ENCODE data around the gene RHO. TPM values are rescaled to one million over a fixed set of nuclear protein-coding genes. Genes with fewer than 3 reads are reported as not detected.
"Not testable (repeated sequence)": the region's sequence is repeated elsewhere in the genome, so short reads cannot be mapped to it uniquely, and the experiment has no call there.

The RHO gene
- total RNA-seq, 3 donors from 2014 or later, result not detected

GRCh38 chr3:129514110-129514509 lies 14.3 kb upstream of the RHO start:
- no peak for DNase-seq
- H3K4me1 ChIP-seq (ENCODE audit: low read depth), result no peaks in the 10 kb centered on the region
- H3K4me3 ChIP-seq, result no peak overlapping the region
- ATAC-seq, result no peak
- H3K36me3 ChIP-seq (ENCODE audit: low read depth), result no peaks in the 10 kb centered on the region
- H3K9me3 ChIP-seq, result no peaks in the 10 kb centered on the region
- no peak for TF ChIP-seq CTCF (IDR thresholded peaks at IDR 0.05)
- intact Hi-C loops (cut with DNase I, micrococcal nuclease), result no loop called here

GRCh38 chr3:129514563-129514962 lies 13.9 kb upstream of the RHO start:
- no peak for TF ChIP-seq CTCF (IDR thresholded peaks at IDR 0.05)
- ATAC-seq (no peak), DNase-seq (no peak)
- Histone ChIP-seq H3K9me3 (no peaks in the 10 kb centered on the region), H3K4me1 (ENCODE audit: low read depth) (no peaks in the 10 kb centered on the region), H3K4me3 (no peak overlapping the region), H3K36me3 (ENCODE audit: low read depth) (no peaks in the 10 kb centered on the region)
- intact Hi-C loops (cut with DNase I, micrococcal nuclease), result no loop called here

- H3K9me3 ChIP-seq; DNase-seq; intact Hi-C loops (cut with DNase I, micrococcal nuclease); H3K4me1 ChIP-seq (ENCODE audit: low read depth); H3K36me3 ChIP-seq (ENCODE audit: low read depth); H3K4me3 ChIP-seq; ATAC-seq: not testable (repeated sequence)
Observed at GRCh38 chr3:129515108-129515820, 13.2 kb upstream of the RHO start.

GRCh38 chr3:129515821-129516432 lies 12.5 kb upstream of the RHO start:
- ATAC-seq; DNase-seq; intact Hi-C loops (cut with DNase I, micrococcal nuclease); H3K4me1 ChIP-seq (ENCODE audit: low read depth); H3K4me3 ChIP-seq; H3K36me3 ChIP-seq (ENCODE audit: low read depth); H3K9me3 ChIP-seq: not testable (repeated sequence)

GRCh38 chr3:129517516-129517915 lies 10.9 kb upstream of the RHO start:
- intact Hi-C loops (cut with DNase I, micrococcal nuclease), result no loop called here
- DNase-seq (no peak), ATAC-seq (no peak)
- no peaks in the 10 kb centered on the region for H3K4me1 ChIP-seq (ENCODE audit: low read depth)
- H3K9me3 ChIP-seq, result no peaks in the 10 kb centered on the region
- no peak overlapping the region for H3K4me3 ChIP-seq
- TF ChIP-seq CTCF (IDR thresholded peaks at IDR 0.05), result no peak
- H3K36me3 ChIP-seq (ENCODE audit: low read depth), result no peaks in the 10 kb centered on the region

- H3K4me1 ChIP-seq (ENCODE audit: low read depth), result no peaks in the 10 kb centered on the region
- no peaks in the 10 kb centered on the region for H3K36me3 ChIP-seq (ENCODE audit: low read depth)
- H3K9me3 ChIP-seq, result no peaks in the 10 kb centered on the region
- no peak for DNase-seq
- H3K4me3 ChIP-seq, result no peak overlapping the region
- intact Hi-C loops (cut with DNase I, micrococcal nuclease), result no loop called here
- TF ChIP-seq CTCF (IDR thresholded peaks at IDR 0.05), result no peak
- ATAC-seq, result no peak
Observed at GRCh38 chr3:129518038-129518561, 10.3 kb upstream of the RHO start.

All from mucosa of descending colon (tissue), 3 donors.